Fibroblast of lung (primary cell): Measurements from ENCODE around the gene ENPP3. TPM values are rescaled to one million over a fixed set of nuclear protein-coding genes. Genes with fewer than 3 reads are reported as not detected.

Experiments used
- DNase-seq, 2 donors: peaks; one replicate each; pipeline versions ENCODE4 v3.0.0 to v3.0.0-alpha.2; 2010; ENCODE audit warnings: low read depth in 2 of 2
- H2AFZ ChIP-seq: 2 replicates; pipeline ENCODE4 v1.5.1; 2012; ENCODE audit warnings: low read length, control low read depth, inconsistent platforms
- H3K27ac ChIP-seq: 2 replicates; pipeline ENCODE4 v1.5.1; 2011; ENCODE audit warnings: low read length, control low read depth; ENCODE audit not compliant: insufficient read depth
- H3K27me3 ChIP-seq: 2 replicates; pipeline ENCODE4 v1.5.1; 2011; ENCODE audit warnings: mild to moderate bottlenecking, low read length; ENCODE audit not compliant: control insufficient read depth, insufficient read depth
- H3K36me3 ChIP-seq: 2 replicates; pipeline ENCODE4 v1.5.1; 2011; ENCODE audit warnings: low read length; ENCODE audit not compliant: control insufficient read depth, insufficient read depth
- H3K4me1 ChIP-seq: 2 replicates; pipeline ENCODE4 v1.5.1; 2011; ENCODE audit warnings: low read length; ENCODE audit not compliant: control insufficient read depth, insufficient read depth; ENCODE audit errors: extremely low read depth
- H3K4me2 ChIP-seq: 2 replicates; pipeline ENCODE4 v1.5.1; 2011; ENCODE audit warnings: low read length, control low read depth; ENCODE audit not compliant: insufficient read depth; ENCODE audit errors: extremely low read depth
- H3K4me3 ChIP-seq, 4 experiments: fragments of 200-600 bp in 1 of 4; sonication (generic) in 1 of 4; replicated peaks in 1 of 4; 2 replicates each; pipeline ENCODE4 v1.5.1; 2011 to 2016; ENCODE audit warnings: low read length in 4 of 4, low read depth in 3 of 4, mild to moderate bottlenecking in 3 of 4, control low read depth in 2 of 4, inconsistent platforms in 1 of 4, mixed read lengths in 1 of 4; ENCODE audit not compliant: insufficient read depth in 1 of 4; ENCODE audit errors: control extremely low read depth in 1 of 4
- H3K79me2 ChIP-seq: 2 replicates; pipeline ENCODE4 v1.5.1; 2012; ENCODE audit warnings: mild to moderate bottlenecking, low read length, inconsistent platforms; ENCODE audit not compliant: control insufficient read depth, insufficient read depth
- H3K9ac ChIP-seq: 2 replicates; pipeline ENCODE4 v1.5.1; 2011; ENCODE audit warnings: mild to moderate bottlenecking, low read length, control low read depth; ENCODE audit not compliant: insufficient read depth
- H3K9me3 ChIP-seq: 2 replicates; pipeline ENCODE4 v1.5.1; 2012; ENCODE audit warnings: low read depth, low read length; ENCODE audit not compliant: control insufficient read depth, insufficient read depth
- H4K20me1 ChIP-seq: 2 replicates; pipeline ENCODE4 v1.5.1; 2011; ENCODE audit warnings: low read length; ENCODE audit not compliant: control insufficient read depth, insufficient read depth; ENCODE audit errors: extremely low read depth
- CTCF ChIP-seq, 2 donors: IDR thresholded peaks in 1 of 2; conservative IDR thresholded peaks in 1 of 2; 1 replicate in 1 of 2; 2 replicates in 1 of 2; pipeline ENCODE4 v1.5.1; 2011 to 2012; ENCODE audit warnings: low read length in 2 of 2, control low read depth in 1 of 2, inconsistent platforms in 1 of 2, low read depth in 1 of 2, mild to moderate bottlenecking in 1 of 2
- EZH2 ChIP-seq: IDR thresholded peaks from 2 replicates; pipeline ENCODE4 v1.5.1; 2012; ENCODE audit warnings: low read length, control low read depth, mild to moderate bottlenecking; ENCODE audit errors: missing control alignments
- polyA plus RNA-seq, 2 donors: library from polyadenylated mRNA; depleted of rRNA in 1 of 2; stranded (reverse) in 1 of 2; unstranded in 1 of 2; fragments of >200 nt; gene quantifications; 2 replicates each; pipeline ENCODE4 v1.2.1, GENCODE V29; 2011 to 2012; ENCODE audit warnings: missing spikeins in 1 of 2
- total RNA-seq: library from RNA; depleted of rRNA; stranded (reverse); fragments of >200 nt; gene quantifications from 2 replicates; pipeline ENCODE4 v1.2.1, GENCODE V29; 2014

Gene ENPP3
- total and polyA plus RNA-seq, 2 donors (not counting 1 experiment from before 2014, with no cell fraction given), result 0.06 to 0.17 TPM

GRCh38 chr6:131741688-131742393, 104.7 kb downstream of the ENPP3 start:
- no peak for DNase-seq
- Histone ChIP-seq H3K4me3 (no peak overlapping the region), H3K4me1 (no peaks in the 10 kb centered on the region), H2AFZ (no peak overlapping the region), H3K9me3 (no peaks in the 10 kb centered on the region), H4K20me1 (no peaks in the 10 kb centered on the region), H3K36me3 (no peaks in the 10 kb centered on the region), H3K79me2 (no peaks in the 10 kb centered on the region), H3K27me3 (no peaks in the 10 kb centered on the region), H3K9ac (no peak overlapping the region), H3K4me2 (no peak overlapping the region), H3K27ac (no peak overlapping the region)
- no peak for TF ChIP-seq CTCF (conservative IDR thresholded peaks at IDR 0.05 in 1 of 2, IDR thresholded peaks at IDR 0.05 in 1 of 2; ENCODE audit: low read depth in 1 of 2, low read length in 2 of 2)
- TF ChIP-seq EZH2, result no peak

- no peak overlapping the region for H3K9ac ChIP-seq
- TF ChIP-seq EZH2 (no peak), CTCF (conservative IDR thresholded peaks at IDR 0.05 in 1 of 2, IDR thresholded peaks at IDR 0.05 in 1 of 2; ENCODE audit: low read depth in 1 of 2, low read length in 2 of 2) (no peak)
- H4K20me1 ChIP-seq, result no peaks in the 10 kb centered on the region
- no peak overlapping the region for H3K4me2 ChIP-seq
- no peaks in the 10 kb centered on the region for H3K79me2 ChIP-seq
- H3K9me3 ChIP-seq, result no peaks in the 10 kb centered on the region
- H3K4me3 ChIP-seq, result no peak overlapping the region
- no peak overlapping the region for H2AFZ ChIP-seq
- no peaks in the 10 kb centered on the region for H3K4me1 ChIP-seq
- no peaks in the 10 kb centered on the region for H3K27me3 ChIP-seq
- no peaks in the 10 kb centered on the region for H3K36me3 ChIP-seq
- no peak overlapping the region for H3K27ac ChIP-seq
- no peak for DNase-seq
These were observed 107.6 kb downstream of the ENPP3 start for GRCh38 chr6:131744432-131745287.

GRCh38 chr6:131745476-131745875, 108.4 kb downstream of the ENPP3 start:
- Histone ChIP-seq H3K4me3 (no peak overlapping the region), H3K4me1 (no peaks in the 10 kb centered on the region), H3K27ac (no peak overlapping the region), H4K20me1 (no peaks in the 10 kb centered on the region), H3K36me3 (no peaks in the 10 kb centered on the region), H3K79me2 (no peaks in the 10 kb centered on the region), H3K9me3 (no peaks in the 10 kb centered on the region), H3K4me2 (no peak overlapping the region), H3K9ac (no peak overlapping the region), H3K27me3 (no peaks in the 10 kb centered on the region), H2AFZ (no peak overlapping the region)
- no peak for TF ChIP-seq CTCF (conservative IDR thresholded peaks at IDR 0.05 in 1 of 2, IDR thresholded peaks at IDR 0.05 in 1 of 2; ENCODE audit: low read depth in 1 of 2, low read length in 2 of 2)
- no peak for TF ChIP-seq EZH2
- no peak for DNase-seq
